K562 (cell line): ENCODE data around the gene MERTK. TPM values are rescaled to one million over a fixed set of nuclear protein-coding genes. Genes with fewer than 3 reads are reported as not detected.
A peak's percentile ranks its signal among the peaks of the same experiment; 100 is the strongest.

Experiments used
- ATF3 ChIP-seq, 2 experiments: fragments of 450-650 bp in 1 of 2; sonication (generic) in 1 of 2; formaldehyde crosslinking in 1 of 2; IDR thresholded peaks in 1 of 2; conservative IDR thresholded peaks in 1 of 2; 2 replicates each; pipeline versions ENCODE4 v1.6.1 to v1.8.1; 2016 to 2023; ENCODE audit warnings: mild to moderate bottlenecking in 2 of 2, moderate library complexity in 2 of 2, inconsistent platforms in 1 of 2, missing genetic modification reagents in 1 of 2
- DPF2 ChIP-seq: fragments of 450-650 bp; IDR thresholded peaks from 2 replicates; pipeline ENCODE4 v1.6.1; 2016
- GABPA ChIP-seq: fragments of 200-800 bp; sonication (Bioruptor generic); conservative IDR thresholded peaks from 2 replicates; pipeline ENCODE4 v1.6.1; 2016; ENCODE audit warnings: low read depth, missing genetic modification characterization, missing compliant biosample characterization
- KDM1A ChIP-seq, 2 experiments: fragments of 450-650 bp; IDR thresholded peaks; 2 replicates each; pipeline ENCODE4 v1.6.1; 2016; ENCODE audit warnings: mild to moderate bottlenecking in 2 of 2
- MYNN ChIP-seq, 2 experiments: sonication (generic); formaldehyde crosslinking in 1 of 2; IDR thresholded peaks; 2 replicates each; pipeline versions ENCODE4 v1.5.0 to v1.6.1; 2016 to 2020; ENCODE audit warnings: antibody characterized with exemption in 1 of 2, missing genetic modification reagents in 1 of 2
- NKRF ChIP-seq: fragments of 450-650 bp; IDR thresholded peaks from 2 replicates; pipeline ENCODE4 v1.6.1; 2016; ENCODE audit warnings: borderline replicate concordance
- RFX1 ChIP-seq: fragments of 450-650 bp; IDR thresholded peaks from 2 replicates; pipeline ENCODE4 v1.6.1; 2016; ENCODE audit warnings: mild to moderate bottlenecking, moderate library complexity
- SMARCB1 ChIP-seq: IDR thresholded peaks from 2 replicates; pipeline ENCODE4 v1.6.1; 2011; ENCODE audit warnings: improper control_type of control experiment, low read depth; ENCODE audit not compliant: insufficient read length
- SRSF7 ChIP-seq: fragments of 200-400 bp; formaldehyde crosslinking; optimal IDR thresholded peaks from 2 replicates; pipeline ENCODE3; 2017; ENCODE audit warnings: mild to moderate bottlenecking, low read depth, low read length
- THRAP3 ChIP-seq: fragments of 450-650 bp; IDR thresholded peaks from 2 replicates; pipeline ENCODE4 v1.6.1; 2016; ENCODE audit warnings: mild to moderate bottlenecking, inconsistent platforms, borderline replicate concordance
- YBX1 ChIP-seq: fragments of 450-650 bp; IDR thresholded peaks from 2 replicates; pipeline ENCODE4 v1.7.1; 2016; ENCODE audit warnings: mild to moderate bottlenecking
- polyA plus RNA-seq, 8 experiments: library from polyadenylated mRNA; depleted of rRNA in 4 of 8; stranded (reverse) in 5 of 8; unstranded in 3 of 8; fragments of >200 nt; fragmentation: Nextera tagmentation in 2 of 8; fragmentation: Illumina TruSeq in 1 of 8; extraction: Ambion mirVana in 2 of 8; extraction: Trizol in 1 of 8; gene quantifications; 2 replicates each; pipeline versions ENCODE4 v1.2.1 to v1.2.3, GENCODE V29; 2011 to 2014; ENCODE audit warnings: inconsistent platforms in 1 of 8, missing spikeins in 1 of 8
- total RNA-seq, 7 experiments: library from RNA; depleted of rRNA in 6 of 7; stranded (reverse); fragments of >200 nt in 6 of 7; fragmentation: Illumina TruSeq in 2 of 7; extraction: Trizol in 2 of 7; gene quantifications; 2 replicates each; pipeline versions ENCODE4 v1.2.1 to v1.2.3, GENCODE V29; 2011 to 2021; ENCODE audit warnings: low replicate concordance in 1 of 7
- TF ChIP-seq, protein P1 (sequence below): fragments of 200-600 bp; sonication (generic); IDR thresholded peaks from one replicate; pipeline ENCODE4 v1.6.1; 2012; ENCODE audit warnings: mild to moderate bottlenecking, low read depth, low read length, inconsistent platforms
- TF ChIP-seq, protein P2 (sequence below): sonication (generic); formaldehyde crosslinking; IDR thresholded peaks from 2 replicates; pipeline ENCODE4 v1.8.0; 2022; ENCODE audit warnings: mild to moderate bottlenecking, low read depth, missing genetic modification reagents

Gene MERTK
- total and polyA plus RNA-seq, 9 of the 15 experiments (the other 6 are each of a cell fraction or from before 2014, with no cell fraction given) = 0.23 to 1.6 (median 0.74) TPM

GRCh38 chr2:112056626-112056987, 158.2 kb downstream of the MERTK start (continued):
- TF ChIP-seq, protein P1, sequence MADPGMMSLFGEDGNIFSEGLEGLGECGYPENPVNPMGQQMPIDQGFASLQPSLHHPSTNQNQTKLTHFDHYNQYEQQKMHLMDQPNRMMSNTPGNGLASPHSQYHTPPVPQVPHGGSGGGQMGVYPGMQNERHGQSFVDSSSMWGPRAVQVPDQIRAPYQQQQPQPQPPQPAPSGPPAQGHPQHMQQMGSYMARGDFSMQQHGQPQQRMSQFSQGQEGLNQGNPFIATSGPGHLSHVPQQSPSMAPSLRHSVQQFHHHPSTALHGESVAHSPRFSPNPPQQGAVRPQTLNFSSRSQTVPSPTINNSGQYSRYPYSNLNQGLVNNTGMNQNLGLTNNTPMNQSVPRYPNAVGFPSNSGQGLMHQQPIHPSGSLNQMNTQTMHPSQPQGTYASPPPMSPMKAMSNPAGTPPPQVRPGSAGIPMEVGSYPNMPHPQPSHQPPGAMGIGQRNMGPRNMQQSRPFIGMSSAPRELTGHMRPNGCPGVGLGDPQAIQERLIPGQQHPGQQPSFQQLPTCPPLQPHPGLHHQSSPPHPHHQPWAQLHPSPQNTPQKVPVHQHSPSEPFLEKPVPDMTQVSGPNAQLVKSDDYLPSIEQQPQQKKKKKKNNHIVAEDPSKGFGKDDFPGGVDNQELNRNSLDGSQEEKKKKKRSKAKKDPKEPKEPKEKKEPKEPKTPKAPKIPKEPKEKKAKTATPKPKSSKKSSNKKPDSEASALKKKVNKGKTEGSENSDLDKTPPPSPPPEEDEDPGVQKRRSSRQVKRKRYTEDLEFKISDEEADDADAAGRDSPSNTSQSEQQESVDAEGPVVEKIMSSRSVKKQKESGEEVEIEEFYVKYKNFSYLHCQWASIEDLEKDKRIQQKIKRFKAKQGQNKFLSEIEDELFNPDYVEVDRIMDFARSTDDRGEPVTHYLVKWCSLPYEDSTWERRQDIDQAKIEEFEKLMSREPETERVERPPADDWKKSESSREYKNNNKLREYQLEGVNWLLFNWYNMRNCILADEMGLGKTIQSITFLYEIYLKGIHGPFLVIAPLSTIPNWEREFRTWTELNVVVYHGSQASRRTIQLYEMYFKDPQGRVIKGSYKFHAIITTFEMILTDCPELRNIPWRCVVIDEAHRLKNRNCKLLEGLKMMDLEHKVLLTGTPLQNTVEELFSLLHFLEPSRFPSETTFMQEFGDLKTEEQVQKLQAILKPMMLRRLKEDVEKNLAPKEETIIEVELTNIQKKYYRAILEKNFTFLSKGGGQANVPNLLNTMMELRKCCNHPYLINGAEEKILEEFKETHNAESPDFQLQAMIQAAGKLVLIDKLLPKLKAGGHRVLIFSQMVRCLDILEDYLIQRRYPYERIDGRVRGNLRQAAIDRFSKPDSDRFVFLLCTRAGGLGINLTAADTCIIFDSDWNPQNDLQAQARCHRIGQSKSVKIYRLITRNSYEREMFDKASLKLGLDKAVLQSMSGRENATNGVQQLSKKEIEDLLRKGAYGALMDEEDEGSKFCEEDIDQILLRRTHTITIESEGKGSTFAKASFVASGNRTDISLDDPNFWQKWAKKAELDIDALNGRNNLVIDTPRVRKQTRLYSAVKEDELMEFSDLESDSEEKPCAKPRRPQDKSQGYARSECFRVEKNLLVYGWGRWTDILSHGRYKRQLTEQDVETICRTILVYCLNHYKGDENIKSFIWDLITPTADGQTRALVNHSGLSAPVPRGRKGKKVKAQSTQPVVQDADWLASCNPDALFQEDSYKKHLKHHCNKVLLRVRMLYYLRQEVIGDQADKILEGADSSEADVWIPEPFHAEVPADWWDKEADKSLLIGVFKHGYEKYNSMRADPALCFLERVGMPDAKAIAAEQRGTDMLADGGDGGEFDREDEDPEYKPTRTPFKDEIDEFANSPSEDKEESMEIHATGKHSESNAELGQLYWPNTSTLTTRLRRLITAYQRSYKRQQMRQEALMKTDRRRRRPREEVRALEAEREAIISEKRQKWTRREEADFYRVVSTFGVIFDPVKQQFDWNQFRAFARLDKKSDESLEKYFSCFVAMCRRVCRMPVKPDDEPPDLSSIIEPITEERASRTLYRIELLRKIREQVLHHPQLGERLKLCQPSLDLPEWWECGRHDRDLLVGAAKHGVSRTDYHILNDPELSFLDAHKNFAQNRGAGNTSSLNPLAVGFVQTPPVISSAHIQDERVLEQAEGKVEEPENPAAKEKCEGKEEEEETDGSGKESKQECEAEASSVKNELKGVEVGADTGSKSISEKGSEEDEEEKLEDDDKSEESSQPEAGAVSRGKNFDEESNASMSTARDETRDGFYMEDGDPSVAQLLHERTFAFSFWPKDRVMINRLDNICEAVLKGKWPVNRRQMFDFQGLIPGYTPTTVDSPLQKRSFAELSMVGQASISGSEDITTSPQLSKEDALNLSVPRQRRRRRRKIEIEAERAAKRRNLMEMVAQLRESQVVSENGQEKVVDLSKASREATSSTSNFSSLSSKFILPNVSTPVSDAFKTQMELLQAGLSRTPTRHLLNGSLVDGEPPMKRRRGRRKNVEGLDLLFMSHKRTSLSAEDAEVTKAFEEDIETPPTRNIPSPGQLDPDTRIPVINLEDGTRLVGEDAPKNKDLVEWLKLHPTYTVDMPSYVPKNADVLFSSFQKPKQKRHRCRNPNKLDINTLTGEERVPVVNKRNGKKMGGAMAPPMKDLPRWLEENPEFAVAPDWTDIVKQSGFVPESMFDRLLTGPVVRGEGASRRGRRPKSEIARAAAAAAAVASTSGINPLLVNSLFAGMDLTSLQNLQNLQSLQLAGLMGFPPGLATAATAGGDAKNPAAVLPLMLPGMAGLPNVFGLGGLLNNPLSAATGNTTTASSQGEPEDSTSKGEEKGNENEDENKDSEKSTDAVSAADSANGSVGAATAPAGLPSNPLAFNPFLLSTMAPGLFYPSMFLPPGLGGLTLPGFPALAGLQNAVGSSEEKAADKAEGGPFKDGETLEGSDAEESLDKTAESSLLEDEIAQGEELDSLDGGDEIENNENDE = no peak
- TF ChIP-seq RFX1 (no peak), THRAP3 (no peak), KDM1A (IDR thresholded peaks at IDR 0.05) (peak in 1 of 2 experiments; percentile 2; a peak in 1 of 4 replicates), ATF3 (IDR thresholded peaks at IDR 0.05) (0 out of 2 replicates have a peak, but pooled peaks have one; percentile 1), ATF3 (CRISPR knock-in tag; conservative IDR thresholded peaks at IDR 0.05) (no peak), YBX1 (no peak), GABPA (tag) (no peak), SRSF7 (no peak), NKRF (no peak), DPF2 (peak; percentile 49; the same call in 1 of the 2 replicates), SMARCB1 (peak; percentile 65), MYNN (IDR thresholded peaks at IDR 0.05) (no peak), MYNN (CRISPR knock-in tag; IDR thresholded peaks at IDR 0.05) (no peak)
- TF ChIP-seq, protein P2, sequence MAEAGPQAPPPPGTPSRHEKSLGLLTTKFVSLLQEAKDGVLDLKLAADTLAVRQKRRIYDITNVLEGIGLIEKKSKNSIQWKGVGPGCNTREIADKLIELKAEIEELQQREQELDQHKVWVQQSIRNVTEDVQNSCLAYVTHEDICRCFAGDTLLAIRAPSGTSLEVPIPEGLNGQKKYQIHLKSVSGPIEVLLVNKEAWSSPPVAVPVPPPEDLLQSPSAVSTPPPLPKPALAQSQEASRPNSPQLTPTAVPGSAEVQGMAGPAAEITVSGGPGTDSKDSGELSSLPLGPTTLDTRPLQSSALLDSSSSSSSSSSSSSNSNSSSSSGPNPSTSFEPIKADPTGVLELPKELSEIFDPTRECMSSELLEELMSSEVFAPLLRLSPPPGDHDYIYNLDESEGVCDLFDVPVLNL (CRISPR knock-in tag) = no peak
